Measurements from ENCODE around the gene TSFM. TPM values are rescaled to one million over a fixed set of nuclear protein-coding genes. Genes with fewer than 3 reads are reported as not detected.

The TSFM gene
- polyA plus RNA-seq, 3 donors: 4.5 to 22.6 (median 21.8) TPM

GRCh38 chr12:57830393-57830792 lies 47.8 kb downstream of the TSFM start:
- peak overlapping the region in 2 of 7 donors; percentile 37 to 61 for H3K27ac Mint-ChIP-seq
- Histone ChIP-seq H3K27me3 (ENCODE audit: control insufficient read depth in 2 of 2, insufficient read depth in 2 of 2, low read length in 2 of 2) (no peaks in the 10 kb centered on the region), H3K9me3 (replicated peaks in 1 of 2; ENCODE audit: control insufficient read depth in 1 of 2, insufficient read depth in 1 of 2, low read length in 2 of 2) (no peaks in the 10 kb centered on the region), H3K4me3 (replicated peaks in 1 of 3; ENCODE audit: low read depth in 2 of 3, low read length in 3 of 3) (no peak overlapping the region), H3K9ac (ENCODE audit: insufficient read depth, low read length, poor library complexity, severe bottlenecking) (no peak overlapping the region), H3K4me2 (replicated peaks; ENCODE audit: extremely low read depth, low read length, poor library complexity, severe bottlenecking) (no peak overlapping the region), H3K79me2 (ENCODE audit: insufficient read depth, low read length) (peaks cover 87% of the 10 kb centered on the region), H3K4me1 (ENCODE audit: control insufficient read depth in 1 of 2, insufficient read depth in 2 of 2, low read length in 2 of 2) (peaks cover 49 to 56% of the 10 kb centered on the region in 2 donors), H3K36me3 (replicated peaks in 1 of 2; ENCODE audit: control insufficient read depth in 1 of 2, insufficient read depth in 2 of 2, low read length in 2 of 2) (peaks cover 40 to 49% of the 10 kb centered on the region in 2 donors), H4K20me1 (ENCODE audit: insufficient read depth, low read length) (peaks cover 100% of the 10 kb centered on the region), H2AFZ (ENCODE audit: insufficient read depth, low read depth, low read length, poor library complexity, severe bottlenecking) (no peak overlapping the region), H3K27ac (ENCODE audit: low read depth in 1 of 2, low read length in 2 of 2) (no peak overlapping the region)
- no peak for TF ChIP-seq CTCF (IDR thresholded peaks at IDR 0.05)
- DNase-seq: no peak
- H3K9me3 Mint-ChIP-seq: no peaks in the 10 kb centered on the region
- intact Hi-C loops (cut with micrococcal nuclease): loop anchor here in 1 of 2 donors (2.0 kb wide), 1 partner anchor 74 kb away; no protein-coding TSS in a partner anchor
- peaks cover 57% of the 10 kb centered on the region for H3K4me1 Mint-ChIP-seq
- peaks cover 43 to 50% of the 10 kb centered on the region in 2 donors for H3K36me3 Mint-ChIP-seq
- no peak overlapping the region for H3K4me3 Mint-ChIP-seq
- peaks cover 0 to 3% (median 0%) of the 10 kb centered on the region in 3 donors for H3K27me3 Mint-ChIP-seq (ENCODE audit: low read depth in 3 of 3)
- no CpG with 5 or more reads among the region's 2 CpGs for WGBS (ENCODE audit: insufficient coverage)

- Mint-ChIP-seq H3K9me3 (no peaks in the 10 kb centered on the region), H3K4me1 (peaks cover 82% of the 10 kb centered on the region), H3K27me3 (ENCODE audit: low read depth in 3 of 3) (no peaks in the 10 kb centered on the region), H3K27ac (peak overlapping the region in 4 of 7 donors; percentile 8 to 71 (median 66)), H3K4me3 (no peak overlapping the region), H3K36me3 (peaks cover 18 to 27% of the 10 kb centered on the region in 2 donors)
- TF ChIP-seq CTCF (IDR thresholded peaks at IDR 0.05): no peak
- peaks cover 74 to 82% of the 10 kb centered on the region in 2 donors for H3K4me1 ChIP-seq (ENCODE audit: control insufficient read depth in 1 of 2, insufficient read depth in 2 of 2, low read length in 2 of 2)
- 69% methylated on average over 9 of the region's 10 CpGs for WGBS (ENCODE audit: insufficient coverage)
- peaks cover 98% of the 10 kb centered on the region for H3K79me2 ChIP-seq (ENCODE audit: insufficient read depth, low read length)
- DNase-seq: no peak
- no peak overlapping the region for H3K4me3 ChIP-seq (replicated peaks in 1 of 3; ENCODE audit: low read depth in 2 of 3, low read length in 3 of 3)
- no peak overlapping the region for H3K9ac ChIP-seq (ENCODE audit: insufficient read depth, low read length, poor library complexity, severe bottlenecking)
- H3K27me3 ChIP-seq (ENCODE audit: control insufficient read depth in 2 of 2, insufficient read depth in 2 of 2, low read length in 2 of 2): no peaks in the 10 kb centered on the region
- H3K4me2 ChIP-seq (replicated peaks; ENCODE audit: extremely low read depth, low read length, poor library complexity, severe bottlenecking): no peak overlapping the region
- H4K20me1 ChIP-seq (ENCODE audit: insufficient read depth, low read length): peaks cover 100% of the 10 kb centered on the region
- peaks cover 14 to 23% of the 10 kb centered on the region in 2 donors for H3K36me3 ChIP-seq (replicated peaks in 1 of 2; ENCODE audit: control insufficient read depth in 1 of 2, insufficient read depth in 2 of 2, low read length in 2 of 2)
- no peak overlapping the region for H2AFZ ChIP-seq (ENCODE audit: insufficient read depth, low read depth, low read length, poor library complexity, severe bottlenecking)
- H3K27ac ChIP-seq (ENCODE audit: low read depth in 1 of 2, low read length in 2 of 2): peak overlapping the region in 1 of 2 donors; percentile 25
- intact Hi-C loops (cut with micrococcal nuclease): no loop called here
- H3K9me3 ChIP-seq (replicated peaks in 1 of 2; ENCODE audit: control insufficient read depth in 1 of 2, insufficient read depth in 1 of 2, low read length in 2 of 2): no peaks in the 10 kb centered on the region
These were observed 50.4 kb downstream of the TSFM start for GRCh38 chr12:57832966-57833365.

Measured in CD14-positive monocyte (primary cell).